HEK293 (cell line): ENCODE measurements around the gene NUP35.

Source experiments
- MZF1 ChIP-seq: fragments of 450-650 bp; formaldehyde crosslinking; IDR thresholded peaks from 2 replicates; pipeline ENCODE4 v1.5.1; 2017; ENCODE audit warnings: missing biosample characterization, missing genetic modification characterization, borderline replicate concordance
- SETDB1 ChIP-seq: IDR thresholded peaks from one replicate; pipeline ENCODE4 v1.6.1; 2017; ENCODE audit warnings: mild to moderate bottlenecking, low read length, moderate library complexity, mixed read lengths; ENCODE audit not compliant: insufficient read length
- YY2 ChIP-seq: fragments of 450-650 bp; formaldehyde crosslinking; IDR thresholded peaks from 2 replicates; pipeline ENCODE4 v1.5.1; 2016; ENCODE audit warnings: missing biosample characterization, missing genetic modification characterization
- ZNF274 ChIP-seq, 2 experiments: fragments of 200-500 bp in 1 of 2; fragments of 450-650 bp in 1 of 2; sonication (Bioruptor generic) in 1 of 2; formaldehyde crosslinking in 1 of 2; IDR thresholded peaks; 2 replicates each; pipeline versions ENCODE4 v1.5.1 to v1.6.1; 2014 to 2016; ENCODE audit warnings: borderline replicate concordance in 1 of 2, inconsistent platforms in 1 of 2, low read length in 1 of 2, missing biosample characterization in 1 of 2, missing genetic modification characterization in 1 of 2
- TF ChIP-seq, protein P1 (sequence below): fragments of 450-650 bp; formaldehyde crosslinking; IDR thresholded peaks from 2 replicates; pipeline ENCODE4 v1.5.1; 2016; ENCODE audit warnings: missing biosample characterization, missing genetic modification characterization

DNA sequence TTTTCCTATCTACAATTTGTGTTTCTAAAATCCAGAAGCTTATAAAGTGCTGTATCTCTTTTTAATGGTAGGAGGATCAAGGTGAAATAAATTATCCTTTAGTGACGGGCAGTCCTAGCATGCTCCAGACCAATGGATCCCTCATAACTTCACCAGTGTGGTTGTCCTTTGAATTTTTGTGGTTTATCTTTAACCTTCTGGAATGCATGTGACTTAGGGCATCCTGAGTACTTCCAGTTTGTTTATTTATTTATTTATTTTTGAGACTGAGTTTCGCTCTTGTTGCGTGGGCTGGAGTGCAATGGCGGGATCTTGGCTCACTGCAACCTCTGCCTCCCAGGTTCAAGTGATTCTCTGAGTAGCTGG is 40.4 kb downstream of the NUP35 start:
- TF ChIP-seq SETDB1 (no peak), YY2 (no peak), ZNF274 (IDR thresholded peaks at IDR 0.05; ENCODE audit: low read length) (no peak), ZNF274 (tag by site-specific recombination; IDR thresholded peaks at IDR 0.05; ENCODE audit: borderline replicate concordance) (no peak), MZF1 (tag by site-specific recombination) (no peak)
- TF ChIP-seq, protein P1, sequence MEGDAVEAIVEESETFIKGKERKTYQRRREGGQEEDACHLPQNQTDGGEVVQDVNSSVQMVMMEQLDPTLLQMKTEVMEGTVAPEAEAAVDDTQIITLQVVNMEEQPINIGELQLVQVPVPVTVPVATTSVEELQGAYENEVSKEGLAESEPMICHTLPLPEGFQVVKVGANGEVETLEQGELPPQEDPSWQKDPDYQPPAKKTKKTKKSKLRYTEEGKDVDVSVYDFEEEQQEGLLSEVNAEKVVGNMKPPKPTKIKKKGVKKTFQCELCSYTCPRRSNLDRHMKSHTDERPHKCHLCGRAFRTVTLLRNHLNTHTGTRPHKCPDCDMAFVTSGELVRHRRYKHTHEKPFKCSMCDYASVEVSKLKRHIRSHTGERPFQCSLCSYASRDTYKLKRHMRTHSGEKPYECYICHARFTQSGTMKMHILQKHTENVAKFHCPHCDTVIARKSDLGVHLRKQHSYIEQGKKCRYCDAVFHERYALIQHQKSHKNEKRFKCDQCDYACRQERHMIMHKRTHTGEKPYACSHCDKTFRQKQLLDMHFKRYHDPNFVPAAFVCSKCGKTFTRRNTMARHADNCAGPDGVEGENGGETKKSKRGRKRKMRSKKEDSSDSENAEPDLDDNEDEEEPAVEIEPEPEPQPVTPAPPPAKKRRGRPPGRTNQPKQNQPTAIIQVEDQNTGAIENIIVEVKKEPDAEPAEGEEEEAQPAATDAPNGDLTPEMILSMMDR: no peak
